Neural cell (in vitro differentiated cells): Measurements from ENCODE around the gene IGSF21. TPM values are rescaled to one million over a fixed set of nuclear protein-coding genes. Genes with fewer than 3 reads are reported as not detected.

Experiments used
- H2AFZ ChIP-seq: fragments of 200-600, 300-800 bp; sonication (generic), shearing (Covaris generic); 2 replicates; pipeline ENCODE4 v1.6.0; 2014; ENCODE audit warnings: low read depth, mild to moderate bottlenecking, antibody characterized with exemption, low read length, moderate library complexity
- H3F3A ChIP-seq: fragments of 200-600 bp; shearing (Covaris generic); 2 replicates; pipeline ENCODE4 v1.6.1; 2016; ENCODE audit warnings: mild to moderate bottlenecking, moderate library complexity, mixed read lengths, antibody characterized with exemption, low read length; ENCODE audit not compliant: insufficient read depth, poor library complexity, severe bottlenecking
- H3K27ac ChIP-seq: fragments of 200-600, 300-800 bp; sonication (generic), shearing (Covaris generic); 2 replicates; pipeline ENCODE4 v1.5.1; 2014; ENCODE audit warnings: mild to moderate bottlenecking, low read length, moderate library complexity
- H3K27me3 ChIP-seq: fragments of 300-800, 200-600 bp; sonication (generic), shearing (Covaris generic); 2 replicates; pipeline ENCODE4 v1.6.0; 2014; ENCODE audit warnings: mild to moderate bottlenecking, low read depth, low read length, moderate library complexity; ENCODE audit not compliant: insufficient read depth
- H3K36me3 ChIP-seq: fragments of 300-800, 200-600 bp; sonication (generic), shearing (Covaris generic); 2 replicates; pipeline ENCODE4 v1.5.1; 2014; ENCODE audit warnings: mild to moderate bottlenecking, antibody characterized with exemption, low read length, moderate library complexity; ENCODE audit not compliant: insufficient read depth
- H3K4me2 ChIP-seq: fragments of 300-800, 200-600 bp; sonication (generic), shearing (Covaris generic); 2 replicates; pipeline ENCODE4 v1.6.0; 2014; ENCODE audit warnings: mild to moderate bottlenecking, low read length
- H3K4me3 ChIP-seq: fragments of 300-800, 200-600 bp; sonication (generic), shearing (Covaris generic); 2 replicates; pipeline ENCODE4 v1.5.1; 2014; ENCODE audit warnings: mild to moderate bottlenecking, low read length, moderate library complexity
- H3K79me2 ChIP-seq: fragments of 200-600 bp; shearing (Covaris generic); replicated peaks from 2 replicates; pipeline ENCODE4 v1.6.0; 2014; ENCODE audit warnings: mild to moderate bottlenecking, low read length, moderate library complexity; ENCODE audit not compliant: insufficient read depth
- H3K9ac ChIP-seq: fragments of 300-800, 200-600 bp; sonication (generic), shearing (Covaris generic); 2 replicates; pipeline ENCODE4 v1.6.1; 2016; ENCODE audit warnings: mild to moderate bottlenecking, low read length, mixed read lengths
- H3K9me2 ChIP-seq: fragments of 200-600 bp; shearing (Covaris generic); 2 replicates; pipeline ENCODE4 v1.6.1; 2016; ENCODE audit warnings: mild to moderate bottlenecking, low read length, mixed read lengths; ENCODE audit not compliant: insufficient read depth
- H3K9me3 ChIP-seq: fragments of 200-600, 300-800 bp; sonication (generic), shearing (Covaris generic); 2 replicates; pipeline ENCODE4 v1.6.1; 2016; ENCODE audit warnings: mild to moderate bottlenecking, mixed run types, low read length, moderate library complexity, mixed read lengths
- H4K20me1 ChIP-seq: fragments of 200-600 bp; shearing (Covaris generic); 2 replicates; pipeline ENCODE4 v1.6.1; 2016; ENCODE audit warnings: mild to moderate bottlenecking, mixed run types; ENCODE audit not compliant: insufficient read depth
- CTCF ChIP-seq: fragments of 450-650 bp; IDR thresholded peaks from 2 replicates; pipeline ENCODE4 v1.5.1; 2014; ENCODE audit warnings: antibody characterized with exemption, mild to moderate bottlenecking, moderate library complexity; ENCODE audit not compliant: poor library complexity, severe bottlenecking
- EP300 ChIP-seq: fragments of 450-650 bp; conservative IDR thresholded peaks from 2 replicates; pipeline ENCODE4 v1.6.1; 2014; ENCODE audit warnings: antibody characterized with exemption, mild to moderate bottlenecking, moderate library complexity; ENCODE audit not compliant: poor library complexity, severe bottlenecking
- EZH2 ChIP-seq: fragments of 200-600, 300-800 bp; shearing (Covaris generic), sonication (generic); IDR thresholded peaks from 2 replicates; pipeline ENCODE4 v1.6.1; 2014; ENCODE audit warnings: antibody characterized with exemption, low read length, borderline replicate concordance, mild to moderate bottlenecking; ENCODE audit not compliant: insufficient read depth, poor library complexity, severe bottlenecking
- MXI1 ChIP-seq: fragments of 450-650 bp; conservative IDR thresholded peaks from 2 replicates; pipeline ENCODE4 v1.6.1; 2014; ENCODE audit warnings: antibody characterized with exemption, mild to moderate bottlenecking; ENCODE audit not compliant: poor library complexity, severe bottlenecking
- POLR2AphosphoS5 ChIP-seq: IDR thresholded peaks from 2 replicates; pipeline ENCODE4 v1.6.1; 2012
- RAD21 ChIP-seq: fragments of 450-650 bp; conservative IDR thresholded peaks from 2 replicates; pipeline ENCODE4 v1.6.1; 2014; ENCODE audit warnings: antibody characterized with exemption, mild to moderate bottlenecking, moderate library complexity
- REST ChIP-seq: IDR thresholded peaks from 2 replicates; pipeline ENCODE4 v1.6.1; 2012; ENCODE audit warnings: borderline replicate concordance
- SMC3 ChIP-seq: fragments of 450-650 bp; conservative IDR thresholded peaks from 2 replicates; pipeline ENCODE4 v1.6.1; 2014; ENCODE audit warnings: antibody characterized with exemption, mild to moderate bottlenecking, moderate library complexity; ENCODE audit not compliant: poor library complexity
- TAF1 ChIP-seq: IDR thresholded peaks from 2 replicates; pipeline ENCODE4 v1.6.1; 2012; ENCODE audit warnings: low read depth
- polyA plus RNA-seq: library from polyadenylated mRNA; depleted of rRNA; stranded (reverse); fragments of >200 nt; gene quantifications from 2 replicates; pipeline ENCODE4 v1.2.3, GENCODE V29; 2014

Gene IGSF21
- polyA plus RNA-seq, 1 donor from 2014 or later: 2.4 TPM

DNA sequence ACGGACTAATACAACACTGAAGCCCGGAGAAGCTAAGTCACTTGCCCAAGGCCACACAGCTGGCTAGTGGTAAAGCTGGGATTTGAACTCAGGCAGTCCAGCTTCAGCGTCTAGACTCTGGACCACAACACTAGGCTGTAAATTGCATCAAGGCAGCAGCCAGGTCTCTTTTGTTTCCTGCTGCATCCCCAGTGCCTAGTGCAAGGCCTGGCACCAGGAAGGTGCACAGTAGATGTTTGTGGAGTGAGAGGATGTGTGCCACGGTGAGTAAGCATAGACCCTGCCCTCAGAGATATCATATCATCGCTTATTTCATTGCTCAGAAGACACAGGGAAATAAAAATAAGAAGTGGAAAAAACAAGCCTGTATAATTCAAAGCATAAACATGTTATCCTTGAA, 40.9 kb downstream of the IGSF21 start:
- Histone ChIP-seq H3K4me2 (no peak overlapping the region), H3K79me2 (no peaks in the 10 kb centered on the region), H3K9me3 (no peaks in the 10 kb centered on the region), H4K20me1 (no peaks in the 10 kb centered on the region), H3K36me3 (no peaks in the 10 kb centered on the region), H3K27ac (no peak overlapping the region), H3K9me2 (no peaks in the 10 kb centered on the region), H2AFZ (no peak overlapping the region), H3K4me3 (no peak overlapping the region), H3F3A (no peaks in the 10 kb centered on the region), H3K27me3 (no peaks in the 10 kb centered on the region), H3K9ac (no peak overlapping the region)
- TF ChIP-seq EZH2 (no peak), TAF1 (no peak), RAD21 (no peak), POLR2AphosphoS5 (no peak), SMC3 (no peak), REST (no peak), MXI1 (no peak), EP300 (no peak), CTCF (no peak)

- Histone ChIP-seq H3K9me3 (no peaks in the 10 kb centered on the region), H3K79me2 (no peaks in the 10 kb centered on the region), H3K4me3 (no peak overlapping the region), H3K27me3 (no peaks in the 10 kb centered on the region), H3K4me2 (no peak overlapping the region), H3F3A (no peaks in the 10 kb centered on the region), H3K9me2 (no peaks in the 10 kb centered on the region), H4K20me1 (no peaks in the 10 kb centered on the region), H3K27ac (no peak overlapping the region), H2AFZ (no peak overlapping the region), H3K9ac (no peak overlapping the region), H3K36me3 (no peaks in the 10 kb centered on the region)
- TF ChIP-seq REST (no peak), SMC3 (no peak), EP300 (no peak), MXI1 (no peak), TAF1 (no peak), EZH2 (no peak)
Measured at GRCh38 chr1:18149027-18149641, 41.5 kb downstream of the IGSF21 start.
